ENCODE results near the gene PCNX2.
"Not testable (repeated sequence)": the region's sequence is repeated elsewhere in the genome, so short reads cannot be mapped to it uniquely, and the experiment has no call there.

Gene PCNX2

GRCh38 chr1:233012021-233012420, 283.5 kb downstream of the PCNX2 start:
- DNase-seq (ENCODE audit: low read depth in 3 of 3), result no peak

- no peak for DNase-seq (ENCODE audit: low read depth in 3 of 3)
These were observed 285.4 kb downstream of the PCNX2 start for GRCh38 chr1:233010146-233010545.

- DNase-seq (ENCODE audit: low read depth in 3 of 3), result no peak
These were observed 289.0 kb downstream of the PCNX2 start for GRCh38 chr1:233006541-233006973.

GRCh38 chr1:233006108-233006507, 289.4 kb downstream of the PCNX2 start:
- no peak for DNase-seq (ENCODE audit: low read depth in 3 of 3)

- no peak for DNase-seq (ENCODE audit: low read depth in 3 of 3)
These were observed 289.8 kb downstream of the PCNX2 start for GRCh38 chr1:233005703-233006102.

- no peak for DNase-seq (ENCODE audit: low read depth in 3 of 3)
These were observed 290.4 kb downstream of the PCNX2 start for GRCh38 chr1:233005156-233005555.

GRCh38 chr1:233004451-233004850, 291.1 kb downstream of the PCNX2 start:
- DNase-seq (ENCODE audit: low read depth in 3 of 3), result no peak

GRCh38 chr1:233003638-233004037, 291.9 kb downstream of the PCNX2 start:
- not testable (repeated sequence) for DNase-seq (ENCODE audit: low read depth in 3 of 3)

GRCh38 chr1:232999956-233000625, 295.4 kb downstream of the PCNX2 start:
- no peak for DNase-seq (ENCODE audit: low read depth in 3 of 3)

- DNase-seq (ENCODE audit: low read depth in 3 of 3), result no peak
These were observed 296.9 kb downstream of the PCNX2 start for GRCh38 chr1:232998646-232999045.

GRCh38 chr1:232998138-232998537, 297.4 kb downstream of the PCNX2 start:
- no peak for DNase-seq (ENCODE audit: low read depth in 3 of 3)

GRCh38 chr1:232996143-232996542, 299.4 kb downstream of the PCNX2 start:
- no peak for DNase-seq (ENCODE audit: low read depth in 3 of 3)

GRCh38 chr1:232995189-232995588, 300.3 kb downstream of the PCNX2 start:
- DNase-seq (ENCODE audit: low read depth in 3 of 3), result no peak

- DNase-seq (ENCODE audit: low read depth in 3 of 3), result no peak
These were observed 302.0 kb downstream of the PCNX2 start for GRCh38 chr1:232993555-232993954.

- DNase-seq (ENCODE audit: low read depth in 3 of 3), result no peak
These were observed 303.3 kb downstream of the PCNX2 start for GRCh38 chr1:232992227-232992626.

- no peak for DNase-seq (ENCODE audit: low read depth in 3 of 3)
These were observed 304.3 kb downstream of the PCNX2 start for GRCh38 chr1:232991238-232991637.

GRCh38 chr1:232990176-232991128, 305.1 kb downstream of the PCNX2 start:
- no peak for DNase-seq (ENCODE audit: low read depth in 3 of 3)

- DNase-seq (ENCODE audit: low read depth in 3 of 3), result no peak
These were observed 306.9 kb downstream of the PCNX2 start for GRCh38 chr1:232988572-232989040.

GRCh38 chr1:232987774-232988140, 307.8 kb downstream of the PCNX2 start:
- no peak for DNase-seq (ENCODE audit: low read depth in 3 of 3)

- no peak for DNase-seq (ENCODE audit: low read depth in 3 of 3)
These were observed 308.3 kb downstream of the PCNX2 start for GRCh38 chr1:232987046-232987773.

- no peak for DNase-seq (ENCODE audit: low read depth in 3 of 3)
These were observed 309.0 kb downstream of the PCNX2 start for GRCh38 chr1:232986527-232986922.

- no peak for DNase-seq (ENCODE audit: low read depth in 3 of 3)
These were observed 309.5 kb downstream of the PCNX2 start for GRCh38 chr1:232985882-232986526.

Data from stimulated activated CD4-positive, alpha-beta T cell treated with anti-CD3 and anti-CD28 coated beads, TNF-alpha, amount 100 ng/mL, for 48 hours (primary cell).